Bronchial epithelial cell (primary cell): ENCODE data around the gene DENND1A. TPM values are rescaled to one million over a fixed set of nuclear protein-coding genes. Genes with fewer than 3 reads are reported as not detected.

ENCODE experiments used
- DNase-seq: peaks from one replicate; pipeline ENCODE4 v3.0.0-alpha.2; 2010; ENCODE audit warnings: low read depth
- FAIRE-seq: peaks from 2 replicates; lab custom pipeline; 2011; peaks lifted over from hg19 to GRCh38; lab: Jason Lieb, UNC
- H3K27me3 ChIP-seq: 2 replicates; pipeline ENCODE4 v1.5.1; 2011; ENCODE audit warnings: low read length; ENCODE audit not compliant: control insufficient read depth, insufficient read depth
- H3K36me3 ChIP-seq: 2 replicates; pipeline ENCODE4 v1.5.1; 2011; ENCODE audit warnings: low read length; ENCODE audit not compliant: control insufficient read depth, insufficient read depth
- H3K4me3 ChIP-seq: 2 replicates; pipeline ENCODE4 v1.5.1; 2011; ENCODE audit warnings: mild to moderate bottlenecking, low read depth, low read length, control low read depth
- total RNA-seq: library from RNA; depleted of rRNA; stranded (reverse); fragments of >200 nt; gene quantifications from 2 replicates; pipeline ENCODE4 v1.2.1, GENCODE V29; 2014
- TF ChIP-seq, protein P1 (sequence below): IDR thresholded peaks from 2 replicates; pipeline ENCODE4 v1.5.1; 2011; ENCODE audit warnings: mild to moderate bottlenecking, moderate library complexity, low read length, control low read depth, inconsistent platforms; ENCODE audit not compliant: insufficient read depth, severe bottlenecking

DENND1A gene
- total RNA-seq, 1 donor from 2014 or later = 6.1 TPM

DNA sequence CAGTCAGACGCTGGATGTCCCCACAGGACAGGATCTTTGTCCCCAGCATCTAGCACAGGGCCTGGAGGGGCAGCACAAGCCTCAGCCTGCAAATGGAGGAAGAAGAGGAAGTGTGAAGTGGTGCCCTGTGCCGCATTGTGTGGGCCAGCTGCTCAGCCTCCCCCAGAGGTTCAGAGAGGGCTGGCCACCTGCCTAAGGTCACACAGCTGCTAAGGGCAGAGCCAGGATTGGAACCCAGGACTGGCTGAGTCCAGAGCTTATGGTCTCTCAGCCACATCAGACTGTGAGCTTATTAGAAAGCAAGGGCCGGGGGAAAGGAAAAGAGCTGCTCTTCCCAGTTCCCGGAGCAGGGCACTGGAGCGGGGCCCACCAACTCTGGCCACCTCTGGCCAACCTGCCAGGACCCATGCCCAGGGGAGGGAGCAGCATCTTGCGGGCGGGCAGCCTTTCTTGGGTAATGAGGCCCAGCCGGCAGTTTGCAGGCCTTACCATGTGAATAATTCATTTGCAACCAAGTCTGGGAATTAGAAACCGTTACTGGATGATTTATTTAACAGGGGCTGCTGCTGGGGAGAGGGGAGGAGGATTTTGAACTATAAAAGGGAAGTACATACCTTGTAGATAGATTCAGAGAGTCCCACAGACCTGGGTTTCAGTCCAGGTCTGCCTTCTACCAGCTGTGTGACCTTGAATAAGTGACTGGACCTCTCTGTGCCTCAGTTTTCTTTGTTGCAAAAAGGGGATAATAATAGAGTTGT is 585.6 kb downstream of the DENND1A start:
- no peaks in the 10 kb centered on the region for H3K27me3 ChIP-seq
- no peak for FAIRE-seq
- no peak overlapping the region for H3K4me3 ChIP-seq
- no peak for DNase-seq
- TF ChIP-seq, protein P1, sequence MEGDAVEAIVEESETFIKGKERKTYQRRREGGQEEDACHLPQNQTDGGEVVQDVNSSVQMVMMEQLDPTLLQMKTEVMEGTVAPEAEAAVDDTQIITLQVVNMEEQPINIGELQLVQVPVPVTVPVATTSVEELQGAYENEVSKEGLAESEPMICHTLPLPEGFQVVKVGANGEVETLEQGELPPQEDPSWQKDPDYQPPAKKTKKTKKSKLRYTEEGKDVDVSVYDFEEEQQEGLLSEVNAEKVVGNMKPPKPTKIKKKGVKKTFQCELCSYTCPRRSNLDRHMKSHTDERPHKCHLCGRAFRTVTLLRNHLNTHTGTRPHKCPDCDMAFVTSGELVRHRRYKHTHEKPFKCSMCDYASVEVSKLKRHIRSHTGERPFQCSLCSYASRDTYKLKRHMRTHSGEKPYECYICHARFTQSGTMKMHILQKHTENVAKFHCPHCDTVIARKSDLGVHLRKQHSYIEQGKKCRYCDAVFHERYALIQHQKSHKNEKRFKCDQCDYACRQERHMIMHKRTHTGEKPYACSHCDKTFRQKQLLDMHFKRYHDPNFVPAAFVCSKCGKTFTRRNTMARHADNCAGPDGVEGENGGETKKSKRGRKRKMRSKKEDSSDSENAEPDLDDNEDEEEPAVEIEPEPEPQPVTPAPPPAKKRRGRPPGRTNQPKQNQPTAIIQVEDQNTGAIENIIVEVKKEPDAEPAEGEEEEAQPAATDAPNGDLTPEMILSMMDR = no peak
- H3K36me3 ChIP-seq = no peaks in the 10 kb centered on the region

DNA sequence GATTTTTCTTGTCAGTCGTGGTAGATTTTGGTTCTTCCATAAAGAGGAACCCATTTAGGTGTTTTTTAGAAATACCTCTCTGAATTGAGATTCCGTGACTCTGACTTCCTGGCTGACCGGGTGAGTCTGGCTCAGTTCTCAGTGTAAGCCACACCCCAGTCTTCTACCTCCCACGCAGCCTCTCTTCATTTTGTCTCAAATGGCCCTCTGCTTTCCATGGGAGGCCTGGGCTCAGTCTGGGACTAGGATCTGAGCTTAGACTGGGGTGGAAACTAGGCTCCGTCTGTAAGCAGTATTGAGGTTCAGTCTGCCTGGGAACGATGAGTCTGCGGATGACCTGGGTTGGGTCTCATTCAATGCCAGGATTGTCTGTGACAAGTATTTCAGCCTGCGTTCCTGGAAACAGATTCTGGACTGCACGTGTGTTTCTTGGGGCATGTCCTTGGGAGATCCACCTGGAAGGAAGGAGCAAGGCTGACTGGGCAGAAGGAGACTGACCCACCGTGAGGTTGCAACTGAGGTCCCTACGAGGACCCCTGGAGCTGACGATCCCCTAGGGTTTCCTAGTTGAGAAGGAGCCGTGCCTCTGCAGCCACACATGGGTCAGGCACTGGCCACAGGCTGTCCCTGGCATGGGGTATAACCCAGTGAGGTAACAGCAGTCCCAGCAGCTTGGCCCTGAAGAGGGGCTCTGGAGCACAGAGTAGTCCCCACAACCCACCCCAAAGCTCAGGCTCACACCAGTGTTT is 586.3 kb downstream of the DENND1A start:
- no peak for FAIRE-seq

DNA sequence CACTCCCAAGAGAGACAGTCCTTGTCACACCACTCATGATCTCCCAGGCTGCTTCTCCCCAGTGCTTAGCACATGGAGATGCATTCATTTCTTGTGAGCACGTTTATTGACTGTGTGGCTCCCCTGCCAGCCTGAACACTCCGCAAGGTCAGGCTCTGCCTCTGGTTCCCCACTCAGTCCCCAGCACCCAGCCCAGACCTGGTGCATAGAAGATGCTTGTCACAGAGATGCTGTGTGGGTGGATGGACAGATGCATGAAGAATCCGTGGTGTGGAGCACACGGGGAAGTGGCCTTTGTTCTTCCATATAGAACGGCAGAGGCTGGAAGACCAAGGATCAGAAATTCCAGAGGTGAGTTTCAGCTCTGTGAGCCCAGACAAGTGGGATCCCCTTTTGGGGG is 587.7 kb downstream of the DENND1A start:
- no peak for DNase-seq

More for the DNA sequence above, 586.3 kb downstream of the DENND1A start:
- Histone ChIP-seq H3K27me3 (no peaks in the 10 kb centered on the region), H3K4me3 (no peak overlapping the region), H3K36me3 (no peaks in the 10 kb centered on the region)
- TF ChIP-seq, protein P1 = no peak
- DNase-seq = peak; percentile 55

DNA sequence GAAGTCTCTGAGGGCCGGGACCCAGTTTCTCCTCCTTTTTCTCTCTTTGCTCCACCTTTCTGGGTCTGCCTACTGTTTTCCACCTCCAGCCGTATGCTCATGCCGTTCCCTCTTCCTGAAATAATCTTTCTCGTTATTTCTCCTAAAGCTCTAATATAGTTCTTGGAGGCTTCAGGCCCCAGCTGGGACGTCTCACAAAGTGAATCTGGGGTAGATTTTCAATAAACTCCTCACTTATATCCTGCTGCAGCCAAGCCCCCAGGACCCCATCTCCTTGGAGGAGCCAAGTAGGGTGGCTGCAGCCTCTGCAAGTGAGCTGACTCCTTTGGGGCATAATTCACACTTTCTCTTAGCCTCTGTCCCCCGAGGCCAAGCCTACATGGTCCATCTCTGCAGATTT is 588.1 kb downstream of the DENND1A start:
- no peaks in the 10 kb centered on the region for H3K36me3 ChIP-seq
- H3K4me3 ChIP-seq = no peak overlapping the region
- TF ChIP-seq, protein P1 = no peak
- H3K27me3 ChIP-seq = no peaks in the 10 kb centered on the region
- no peak for DNase-seq
- FAIRE-seq = no peak

More for the DNA sequence above, 587.7 kb downstream of the DENND1A start:
- H3K36me3 ChIP-seq = no peaks in the 10 kb centered on the region
- no peaks in the 10 kb centered on the region for H3K27me3 ChIP-seq
- FAIRE-seq = no peak
- H3K4me3 ChIP-seq = no peak overlapping the region
- TF ChIP-seq, protein P1 = no peak

DNA sequence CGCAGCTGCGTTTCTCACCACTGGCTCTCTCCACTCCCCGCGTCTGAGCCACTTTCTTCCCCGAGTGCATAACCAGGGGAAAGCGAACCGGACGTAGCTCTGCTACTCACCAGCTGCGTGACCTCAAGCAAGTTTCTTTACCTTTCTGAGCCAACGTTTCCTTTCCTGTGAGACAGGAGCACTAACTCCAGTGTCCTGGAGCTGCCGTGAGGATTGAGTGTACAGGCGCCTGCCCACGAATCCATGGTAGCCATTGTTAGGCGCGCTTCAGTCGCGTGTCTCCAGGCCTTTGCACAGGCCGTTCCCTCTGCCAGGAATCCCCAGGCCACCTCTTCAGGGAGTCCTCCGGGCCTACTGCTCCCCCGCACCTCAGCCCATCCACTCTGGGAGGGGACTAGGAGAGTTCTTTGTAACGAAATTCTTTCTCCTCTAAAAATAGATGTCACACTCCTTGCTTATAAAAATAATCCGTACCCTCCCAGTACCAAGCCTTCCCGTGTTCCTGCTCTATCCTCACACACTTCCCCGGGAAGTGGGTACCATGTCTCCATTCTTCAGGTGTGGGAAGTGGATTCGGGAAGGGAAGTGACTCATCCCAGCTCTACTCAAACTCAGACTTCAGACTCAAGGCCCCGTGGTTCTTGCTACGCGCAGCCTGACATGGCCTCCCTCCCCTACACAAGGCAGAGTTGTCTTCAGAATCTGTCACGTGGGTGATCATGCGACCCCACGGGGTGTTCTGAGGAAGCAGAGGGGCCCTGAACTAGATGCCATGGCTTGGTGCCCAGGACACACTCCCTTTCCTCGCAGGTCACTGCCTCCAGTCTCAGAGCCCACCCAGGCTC is 590.0 kb downstream of the DENND1A start:
- Histone ChIP-seq H3K36me3 (no peaks in the 10 kb centered on the region), H3K4me3 (no peak overlapping the region), H3K27me3 (no peaks in the 10 kb centered on the region)
- TF ChIP-seq, protein P1 = no peak
- DNase-seq (peak; percentile 30), FAIRE-seq (no peak)
